Measurements from ENCODE around the gene TMA7.

Gene TMA7

GRCh38 chr3:48422681-48423080 lies 17.4 kb upstream of the TMA7 start:
- in situ Hi-C loops (cut with HindIII; ENCODE audit: low sequenced_read_pairs), result no loop called here
- TF ChIP-seq CTCF (IDR thresholded peaks at IDR 0.05; ENCODE audit: low read depth, low read length, missing control alignments), result no peak
- DNase-seq (ENCODE audit: low read depth), result no peak
- no peak overlapping the region for H3K4me3 ChIP-seq (ENCODE audit: low read depth, low read length)

- TF ChIP-seq CTCF (IDR thresholded peaks at IDR 0.05; ENCODE audit: low read depth, low read length, missing control alignments), result no peak
- no peak for DNase-seq (ENCODE audit: low read depth)
- no peak overlapping the region for H3K4me3 ChIP-seq (ENCODE audit: low read depth, low read length)
- in situ Hi-C loops (cut with HindIII; ENCODE audit: low sequenced_read_pairs), result no loop called here
These were observed 16.7 kb upstream of the TMA7 start for GRCh38 chr3:48423241-48423882.

GRCh38 chr3:48423883-48424695 lies 16.0 kb upstream of the TMA7 start:
- TF ChIP-seq CTCF (IDR thresholded peaks at IDR 0.05; ENCODE audit: low read depth, low read length, missing control alignments), result no peak
- DNase-seq (ENCODE audit: low read depth), result no peak
- in situ Hi-C loops (cut with HindIII; ENCODE audit: low sequenced_read_pairs), result no loop called here
- H3K4me3 ChIP-seq (ENCODE audit: low read depth, low read length), result no peak overlapping the region

- in situ Hi-C loops (cut with HindIII; ENCODE audit: low sequenced_read_pairs), result loop anchor here (25.0 kb wide), 1 partner anchor 163 kb away; no protein-coding TSS in a partner anchor
- no peak overlapping the region for H3K4me3 ChIP-seq (ENCODE audit: low read depth, low read length)
- DNase-seq (ENCODE audit: low read depth), result no peak
- no peak for TF ChIP-seq CTCF (IDR thresholded peaks at IDR 0.05; ENCODE audit: low read depth, low read length, missing control alignments)
These were observed 14.7 kb upstream of the TMA7 start for GRCh38 chr3:48425281-48425812.

- DNase-seq (ENCODE audit: low read depth), result no peak
- TF ChIP-seq CTCF (IDR thresholded peaks at IDR 0.05; ENCODE audit: low read depth, low read length, missing control alignments), result no peak
- in situ Hi-C loops (cut with HindIII; ENCODE audit: low sequenced_read_pairs), result loop anchor here (25.0 kb wide), 1 partner anchor 164 kb away; no protein-coding TSS in a partner anchor
- peak overlapping the region; percentile 7 for H3K4me3 ChIP-seq (ENCODE audit: low read depth, low read length)
These were observed 13.6 kb upstream of the TMA7 start for GRCh38 chr3:48426401-48426909.

- no peak for DNase-seq (ENCODE audit: low read depth)
- in situ Hi-C loops (cut with HindIII; ENCODE audit: low sequenced_read_pairs), result loop anchor here (25.0 kb wide), 1 partner anchor 165 kb away; no protein-coding TSS in a partner anchor
- H3K4me3 ChIP-seq (ENCODE audit: low read depth, low read length), result peak overlapping the region; percentile 61
- no peak for TF ChIP-seq CTCF (IDR thresholded peaks at IDR 0.05; ENCODE audit: low read depth, low read length, missing control alignments)
These were observed 13.0 kb upstream of the TMA7 start for GRCh38 chr3:48426944-48427629.
